Activated T-cell treated with anti-CD3 and anti-CD28 coated beads, Interleukin-2, amount 50 U/mL, for 24 hours (primary cell): ENCODE measurements around the gene IRF4.

Source experiments
- DNase-seq: peaks from one replicate; pipeline ENCODE4 v3.0.0-alpha.2; 2020
- H3K27ac Mint-ChIP-seq: 2 replicates; pipeline ENCODE4 v1.8.0; 2020; ENCODE audit warnings: mild to moderate bottlenecking, mixed read lengths
- H3K27me3 Mint-ChIP-seq: 2 replicates; pipeline ENCODE4 v1.8.0; 2020; ENCODE audit warnings: mixed read lengths
- H3K36me3 Mint-ChIP-seq: 2 replicates; pipeline ENCODE4 v1.8.0; 2020; ENCODE audit warnings: low read depth, mixed read lengths
- H3K4me1 Mint-ChIP-seq: 2 replicates; pipeline ENCODE4 v1.8.0; 2020; ENCODE audit warnings: low read depth, mixed read lengths
- H3K4me3 Mint-ChIP-seq: 2 replicates; pipeline ENCODE4 v1.8.0; 2020; ENCODE audit warnings: mild to moderate bottlenecking, moderate library complexity, mixed read lengths
- H3K9me3 Mint-ChIP-seq: 2 replicates; pipeline ENCODE4 v1.8.0; 2020; ENCODE audit warnings: mixed read lengths

Gene IRF4

GRCh38 chr6:434051-434705 lies 42.6 kb downstream of the IRF4 start:
- H3K27ac Mint-ChIP-seq, result peak overlapping the region; percentile 92
- no peak for DNase-seq
- peak overlapping the region; percentile 41 for H3K4me3 Mint-ChIP-seq
- H3K9me3 Mint-ChIP-seq, result no peaks in the 10 kb centered on the region
- H3K4me1 Mint-ChIP-seq, result peaks cover 72% of the 10 kb centered on the region
- no peaks in the 10 kb centered on the region for H3K36me3 Mint-ChIP-seq
- no peaks in the 10 kb centered on the region for H3K27me3 Mint-ChIP-seq

- H3K4me1 Mint-ChIP-seq, result peaks cover 58% of the 10 kb centered on the region
- H3K9me3 Mint-ChIP-seq, result no peaks in the 10 kb centered on the region
- H3K4me3 Mint-ChIP-seq, result no peak overlapping the region
Measured at GRCh38 chr6:435441-436307, 44.1 kb downstream of the IRF4 start.

GRCh38 chr6:436308-437036 lies 44.9 kb downstream of the IRF4 start:
- H3K9me3 Mint-ChIP-seq, result no peaks in the 10 kb centered on the region
- H3K4me3 Mint-ChIP-seq, result no peak overlapping the region
- peaks cover 51% of the 10 kb centered on the region for H3K4me1 Mint-ChIP-seq
- H3K27me3 Mint-ChIP-seq, result no peaks in the 10 kb centered on the region
- H3K27ac Mint-ChIP-seq, result no peak overlapping the region
- no peak for DNase-seq
- no peaks in the 10 kb centered on the region for H3K36me3 Mint-ChIP-seq

More at GRCh38 chr6:435441-436307, 44.1 kb downstream of the IRF4 start:
- no peak for DNase-seq
- Mint-ChIP-seq H3K36me3 (no peaks in the 10 kb centered on the region), H3K27me3 (no peaks in the 10 kb centered on the region), H3K27ac (no peak overlapping the region)

GRCh38 chr6:437037-437392 lies 45.5 kb downstream of the IRF4 start:
- Mint-ChIP-seq H3K9me3 (no peaks in the 10 kb centered on the region), H3K27ac (no peak overlapping the region), H3K27me3 (no peaks in the 10 kb centered on the region), H3K4me3 (no peak overlapping the region), H3K36me3 (no peaks in the 10 kb centered on the region), H3K4me1 (peaks cover 46% of the 10 kb centered on the region)
- DNase-seq, result no peak

GRCh38 chr6:438634-439170 lies 47.1 kb downstream of the IRF4 start:
- Mint-ChIP-seq H3K36me3 (no peaks in the 10 kb centered on the region), H3K4me1 (peaks cover 39% of the 10 kb centered on the region), H3K9me3 (no peaks in the 10 kb centered on the region), H3K27me3 (no peaks in the 10 kb centered on the region), H3K27ac (no peak overlapping the region), H3K4me3 (no peak overlapping the region)
- no peak for DNase-seq

- H3K4me3 Mint-ChIP-seq, result no peak overlapping the region
- no peaks in the 10 kb centered on the region for H3K27me3 Mint-ChIP-seq
- H3K27ac Mint-ChIP-seq, result no peak overlapping the region
- DNase-seq, result no peak
- H3K36me3 Mint-ChIP-seq, result no peaks in the 10 kb centered on the region
- peaks cover 39% of the 10 kb centered on the region for H3K4me1 Mint-ChIP-seq
- H3K9me3 Mint-ChIP-seq, result no peaks in the 10 kb centered on the region
Measured at GRCh38 chr6:439641-440167, 48.2 kb downstream of the IRF4 start.

- no peaks in the 10 kb centered on the region for H3K9me3 Mint-ChIP-seq
- H3K27ac Mint-ChIP-seq, result no peak overlapping the region
- H3K36me3 Mint-ChIP-seq, result no peaks in the 10 kb centered on the region
- H3K4me1 Mint-ChIP-seq, result peaks cover 45% of the 10 kb centered on the region
- H3K27me3 Mint-ChIP-seq, result no peaks in the 10 kb centered on the region
- DNase-seq, result peak; percentile 34
- H3K4me3 Mint-ChIP-seq, result no peak overlapping the region
Measured at GRCh38 chr6:441126-441920, 49.8 kb downstream of the IRF4 start.

- no peak overlapping the region for H3K4me3 Mint-ChIP-seq
Measured at GRCh38 chr6:443621-444159, 52.1 kb downstream of the IRF4 start.

GRCh38 chr6:444653-445275 lies 53.2 kb downstream of the IRF4 start:
- Mint-ChIP-seq H3K4me1 (peaks cover 60% of the 10 kb centered on the region), H3K36me3 (no peaks in the 10 kb centered on the region), H3K9me3 (no peaks in the 10 kb centered on the region), H3K27ac (peak overlapping the region; percentile 98), H3K4me3 (peak overlapping the region; percentile 53), H3K27me3 (no peaks in the 10 kb centered on the region)
- peak; percentile 62 for DNase-seq

More at GRCh38 chr6:443621-444159, 52.1 kb downstream of the IRF4 start:
- peaks cover 56% of the 10 kb centered on the region for H3K4me1 Mint-ChIP-seq
- no peaks in the 10 kb centered on the region for H3K27me3 Mint-ChIP-seq
- no peaks in the 10 kb centered on the region for H3K9me3 Mint-ChIP-seq
- no peaks in the 10 kb centered on the region for H3K36me3 Mint-ChIP-seq
- peak; percentile 34 for DNase-seq
- H3K27ac Mint-ChIP-seq, result no peak overlapping the region

GRCh38 chr6:445571-446417 lies 54.2 kb downstream of the IRF4 start:
- peak overlapping the region; percentile 53 for H3K4me3 Mint-ChIP-seq

GRCh38 chr6:446418-447366 lies 55.1 kb downstream of the IRF4 start:
- Mint-ChIP-seq H3K36me3 (no peaks in the 10 kb centered on the region), H3K27ac (peak overlapping the region; percentile 98), H3K4me1 (peaks cover 63% of the 10 kb centered on the region), H3K27me3 (no peaks in the 10 kb centered on the region), H3K4me3 (peak overlapping the region; percentile 70), H3K9me3 (no peaks in the 10 kb centered on the region)
- DNase-seq, result peak; percentile 94

More at GRCh38 chr6:445571-446417, 54.2 kb downstream of the IRF4 start:
- Mint-ChIP-seq H3K27ac (peak overlapping the region; percentile 98), H3K27me3 (no peaks in the 10 kb centered on the region), H3K4me1 (peaks cover 63% of the 10 kb centered on the region), H3K36me3 (no peaks in the 10 kb centered on the region), H3K9me3 (no peaks in the 10 kb centered on the region)
- DNase-seq, result no peak
